PC-3 (cell line): ENCODE data around the gene SIX1.

Experiments used
- CTCF ChIP-seq: fragments of 300-600 bp; sonication (generic); conservative IDR thresholded peaks from 2 replicates; pipeline ENCODE4 v1.5.1; 2017; ENCODE audit warnings: antibody characterized with exemption, low read depth, mild to moderate bottlenecking, low read length
- EZH2 ChIP-seq: fragments of 300-600 bp; sonication (generic); IDR thresholded peaks from one replicate; pipeline ENCODE4 v1.6.1; 2017; ENCODE audit warnings: antibody characterized with exemption, mild to moderate bottlenecking, low read length; ENCODE audit not compliant: unreplicated experiment
- EZH2phosphoT487 ChIP-seq: fragments of 300-600 bp; sonication (generic); IDR thresholded peaks from 2 replicates; pipeline ENCODE4 v1.6.1; 2018; ENCODE audit warnings: mild to moderate bottlenecking, antibody characterized with exemption, low read length, borderline replicate concordance

GRCh38 chr14:60640859-60641741, 8.2 kb downstream of the SIX1 start:
- TF ChIP-seq EZH2phosphoT487 (no peak), CTCF (no peak), EZH2 (no peak)
